ENCODE data around the gene MOSPD3. TPM values are rescaled to one million over a fixed set of nuclear protein-coding genes. Genes with fewer than 3 reads are reported as not detected.
A peak's percentile ranks its signal among the peaks of the same experiment; 100 is the strongest.
"Not testable (repeated sequence)": the region's sequence is repeated elsewhere in the genome, so short reads cannot be mapped to it uniquely, and the experiment has no call there.

Gene MOSPD3, protein sequence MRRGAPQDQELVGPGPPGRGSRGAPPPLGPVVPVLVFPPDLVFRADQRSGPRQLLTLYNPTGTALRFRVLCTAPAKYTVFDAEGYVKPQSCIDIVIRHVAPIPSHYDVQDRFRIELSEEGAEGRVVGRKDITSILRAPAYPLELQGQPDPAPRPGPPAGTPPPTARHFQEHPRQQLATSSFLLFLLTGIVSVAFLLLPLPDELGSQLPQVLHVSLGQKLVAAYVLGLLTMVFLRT
- total RNA-seq (4.7 TPM), polyA plus RNA-seq (21.6 TPM)
- long read RNA-seq, donor 1, partial matches to known transcripts = 0 of 1 reads
- long read RNA-seq, donor 1, other reads (novel, unspliced or antisense) = 0 of 1 reads
- long read RNA-seq, donor 2 = 0 reads
- long read RNA-seq, donor 3, transcript MOSPD3-203 (5 exons, 1,191 nt) = major isoform, 9 of 14 reads
- long read RNA-seq, donor 3, partial matches to known transcripts = 0 of 14 reads
- long read RNA-seq, donor 3, other reads (novel, unspliced or antisense) = 0 of 14 reads
- long read RNA-seq, donor 4, partial matches to known transcripts = 0 of 1 reads
- long read RNA-seq, donor 4, other reads (novel, unspliced or antisense) = 0 of 1 reads
- long read RNA-seq, donor 5, transcript MOSPD3-203 (5 exons, 1,191 nt) = major isoform, 7 of 13 reads
- long read RNA-seq, donor 5, partial matches to known transcripts = 0 of 13 reads
- long read RNA-seq, donor 5, other reads (novel, unspliced or antisense) = 0 of 13 reads
- long read RNA-seq, donor 6, partial matches to known transcripts = 0 of 8 reads
- long read RNA-seq, donor 6, other reads (novel, unspliced or antisense) = 0 of 8 reads
- long read RNA-seq, donor 7, partial matches to known transcripts = 0 of 8 reads
- long read RNA-seq, donor 7, other reads (novel, unspliced or antisense) = 0 of 8 reads
- long read RNA-seq, donor 8, partial matches to known transcripts = 0 of 6 reads
- long read RNA-seq, donor 8, other reads (novel, unspliced or antisense) = 0 of 6 reads
- long read RNA-seq, donor 9, partial matches to known transcripts = 0 of 4 reads
- long read RNA-seq, donor 9, other reads (novel, unspliced or antisense) = 0 of 4 reads
- long read RNA-seq, donor 10, transcript MOSPD3-203 (5 exons, 1,191 nt) = major isoform, 5 of 5 reads
- long read RNA-seq, donor 10, partial matches to known transcripts = 0 of 5 reads
- long read RNA-seq, donor 10, other reads (novel, unspliced or antisense) = 0 of 5 reads

DNA sequence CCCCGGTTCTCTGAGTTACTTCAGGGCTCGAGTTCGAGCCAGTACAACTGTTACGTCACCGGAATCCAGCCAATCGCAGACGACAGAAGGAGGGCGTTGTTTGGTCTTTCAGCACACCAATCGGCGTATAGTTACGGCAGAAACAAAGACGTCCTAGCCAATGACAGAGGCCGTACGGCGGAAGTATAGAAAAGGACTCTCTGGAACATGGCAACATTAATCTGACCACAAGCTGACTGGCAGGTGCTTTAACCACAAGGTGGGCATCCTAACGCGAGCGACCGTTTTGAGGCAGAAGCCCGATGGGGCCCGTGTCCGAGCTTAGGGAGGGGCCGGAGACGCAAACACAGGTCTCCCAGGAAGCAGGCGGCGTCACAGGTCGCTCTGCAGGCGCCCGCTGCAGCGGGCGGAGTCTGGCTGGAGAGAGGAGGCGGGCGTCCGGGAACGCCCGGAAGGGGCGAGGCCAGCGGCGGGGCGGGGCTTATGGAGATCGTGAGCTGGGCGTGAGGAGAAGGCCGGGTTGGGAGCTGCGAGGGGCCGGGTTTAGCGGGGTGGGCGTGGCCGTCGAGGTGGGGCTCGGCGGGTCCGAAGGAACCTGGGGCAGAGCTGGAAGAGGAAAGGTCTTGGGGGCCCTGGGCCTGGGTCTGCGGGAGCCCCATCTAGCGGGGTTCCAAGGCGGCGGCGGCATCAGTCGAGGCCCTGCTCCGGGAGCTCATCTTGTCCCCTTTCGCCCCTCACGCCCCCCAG lies at the start of gene MOSPD3:
MOSPD3 (plus strand) TSS at position 558 of the 747 bp plus-strand sequence. CDS start 252 bp downstream, outside the sequence.
- peak; percentile 96 to 100 (median 99) for DNase-seq (ENCODE audit: low read depth in 6 of 9, low spot score in 9 of 9)
- Histone ChIP-seq H3K4me3 (ENCODE audit: low read length in 2 of 2) (peak within 1 kb of the TSS; percentile 58 to 92), H3K9me3 (ENCODE audit: control insufficient read depth in 2 of 2, insufficient read depth in 1 of 2, low read length in 1 of 2) (no peaks in the 10 kb centered on the region), H3K4me1 (ENCODE audit: control insufficient read depth in 2 of 2, insufficient read depth in 2 of 2, low read length in 2 of 2) (peaks cover 13 to 31% of the 10 kb centered on the region in 2 donors), H3K27ac (ENCODE audit: low read depth in 1 of 2, low read length in 1 of 2) (peak within 1 kb of the TSS; percentile 94 to 99), H3K36me3 (ENCODE audit: control insufficient read depth in 2 of 2, insufficient read depth in 2 of 2, low read length in 1 of 2) (peaks cover 0 to 4% of the 10 kb centered on the region in 2 donors), H3K27me3 (ENCODE audit: control insufficient read depth in 2 of 2, insufficient read depth in 1 of 2, low read length in 1 of 2) (peaks cover 4 to 13% of the 10 kb centered on the region in 2 donors)
- WGBS = under 1% methylated on average over 61 of the region's 61 CpGs

DNA sequence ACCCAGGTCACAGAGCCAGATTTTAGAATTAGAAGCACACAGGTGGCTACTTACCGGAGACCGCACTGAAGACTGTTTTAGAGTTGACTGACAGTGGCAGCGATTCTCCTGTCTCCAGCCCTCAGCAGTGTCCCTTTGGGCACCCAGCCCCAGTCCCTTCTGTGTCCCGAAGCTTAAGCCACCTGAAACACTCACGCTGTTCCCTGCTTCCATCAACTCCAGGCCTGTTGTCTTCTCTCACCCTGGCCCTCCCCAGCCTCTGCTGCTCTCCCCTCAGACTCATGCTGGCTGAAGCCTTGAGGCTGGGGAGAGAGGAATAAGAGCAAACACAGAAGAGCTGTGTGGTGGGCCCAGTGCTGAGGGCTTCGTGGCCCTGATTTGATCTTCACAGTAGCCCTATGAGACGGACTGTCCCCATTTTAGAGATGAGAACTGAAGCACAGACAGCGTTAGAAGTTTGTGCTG lies 49.2 kb upstream of the MOSPD3 start:
- Histone ChIP-seq H3K4me3 (ENCODE audit: low read length in 2 of 2) (no peak overlapping the region), H3K27me3 (ENCODE audit: control insufficient read depth in 2 of 2, insufficient read depth in 1 of 2, low read length in 1 of 2) (no peaks in the 10 kb centered on the region), H3K9me3 (ENCODE audit: control insufficient read depth in 2 of 2, insufficient read depth in 1 of 2, low read length in 1 of 2) (no peaks in the 10 kb centered on the region), H3K36me3 (ENCODE audit: control insufficient read depth in 2 of 2, insufficient read depth in 2 of 2, low read length in 1 of 2) (peaks cover 7 to 15% of the 10 kb centered on the region in 2 donors), H3K4me1 (ENCODE audit: control insufficient read depth in 2 of 2, insufficient read depth in 2 of 2, low read length in 2 of 2) (peaks cover 0 to 23% of the 10 kb centered on the region in 2 donors), H3K27ac (ENCODE audit: low read depth in 1 of 2, low read length in 1 of 2) (no peak overlapping the region)
- WGBS = 99% methylated on average over 8 of the region's 8 CpGs
- DNase-seq (ENCODE audit: low read depth in 6 of 9, low spot score in 9 of 9) = no peak

DNA sequence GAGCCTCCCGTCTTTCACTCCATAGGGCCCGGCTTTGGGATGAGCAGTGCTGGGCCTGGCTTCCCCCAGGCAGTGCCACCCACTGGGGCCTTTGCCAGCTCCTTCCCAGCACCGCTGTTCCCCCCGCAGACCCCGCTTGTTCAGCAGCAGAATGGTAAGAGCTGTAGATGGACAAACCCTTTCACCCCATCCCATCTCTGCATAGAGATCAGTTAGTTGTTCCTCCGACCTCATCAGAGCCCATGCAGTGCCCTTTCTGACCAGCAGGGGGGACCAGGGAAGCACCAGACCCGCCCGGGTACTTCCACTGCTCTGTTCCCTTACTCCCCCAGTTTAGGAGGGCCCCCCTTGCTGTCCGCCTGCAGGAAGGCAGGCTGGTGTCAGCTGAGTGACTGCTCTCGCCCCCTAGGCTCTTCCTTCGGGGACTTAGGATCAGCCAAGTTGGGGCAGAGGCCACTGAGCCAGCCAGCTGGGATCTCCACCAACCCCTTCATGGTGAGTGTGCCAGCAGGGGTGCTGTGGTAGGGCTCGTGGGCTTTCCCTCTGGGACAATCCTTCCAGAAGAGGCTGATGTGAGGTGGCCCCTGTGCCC lies 48.4 kb upstream of the MOSPD3 start:
- no peak overlapping the region for H3K4me3 ChIP-seq (ENCODE audit: low read length in 2 of 2)
- H3K9me3 ChIP-seq (ENCODE audit: control insufficient read depth in 2 of 2, insufficient read depth in 1 of 2, low read length in 1 of 2) = peaks cover 0 to 5% of the 10 kb centered on the region in 2 donors
- no peak overlapping the region for H3K27ac ChIP-seq (ENCODE audit: low read depth in 1 of 2, low read length in 1 of 2)
- peaks cover 0 to 1% of the 10 kb centered on the region in 2 donors for H3K27me3 ChIP-seq (ENCODE audit: control insufficient read depth in 2 of 2, insufficient read depth in 1 of 2, low read length in 1 of 2)
- peaks cover 7 to 15% of the 10 kb centered on the region in 2 donors for H3K36me3 ChIP-seq (ENCODE audit: control insufficient read depth in 2 of 2, insufficient read depth in 2 of 2, low read length in 1 of 2)
- 37% methylated on average over 12 of the region's 12 CpGs for WGBS
- peak in 5 of 9 donors; percentile 67 to 86 (median 75) for DNase-seq (ENCODE audit: low read depth in 6 of 9, low spot score in 9 of 9)
- H3K4me1 ChIP-seq (ENCODE audit: control insufficient read depth in 2 of 2, insufficient read depth in 2 of 2, low read length in 2 of 2) = peaks cover 0 to 30% of the 10 kb centered on the region in 2 donors

DNA sequence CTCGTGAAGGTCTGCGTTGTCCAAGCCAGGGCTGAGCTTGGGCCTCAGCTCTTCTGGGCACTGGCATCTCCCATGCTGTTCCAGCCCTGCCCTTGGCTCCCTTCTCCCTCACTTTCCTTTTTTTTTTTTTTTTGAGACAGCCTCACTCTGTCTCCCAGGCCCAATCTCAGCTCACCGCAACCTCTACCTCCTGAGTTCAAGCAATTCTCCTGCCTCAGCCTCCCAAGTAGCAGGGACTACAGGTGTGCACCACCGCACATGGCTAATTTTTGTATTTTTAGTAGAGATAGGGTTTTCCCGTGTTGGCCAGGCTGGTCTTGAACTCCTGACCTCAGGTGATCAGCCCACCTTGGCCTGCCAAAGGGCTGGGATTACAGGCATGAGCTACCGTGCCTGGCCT lies 47.9 kb upstream of the MOSPD3 start:
- not testable (repeated sequence) for H3K9me3 ChIP-seq (ENCODE audit: control insufficient read depth in 2 of 2, insufficient read depth in 1 of 2, low read length in 1 of 2); H3K27ac ChIP-seq (ENCODE audit: low read depth in 1 of 2, low read length in 1 of 2); H3K4me3 ChIP-seq (ENCODE audit: low read length in 2 of 2); DNase-seq (ENCODE audit: low read depth in 6 of 9, low spot score in 9 of 9); H3K27me3 ChIP-seq (ENCODE audit: control insufficient read depth in 2 of 2, insufficient read depth in 1 of 2, low read length in 1 of 2)
- Histone ChIP-seq H3K4me1 (ENCODE audit: control insufficient read depth in 2 of 2, insufficient read depth in 2 of 2, low read length in 2 of 2) (peaks cover under 1 to 30% of the 10 kb centered on the region in 2 donors), H3K36me3 (ENCODE audit: control insufficient read depth in 2 of 2, insufficient read depth in 2 of 2, low read length in 1 of 2) (peaks cover 7 to 15% of the 10 kb centered on the region in 2 donors)
- 89% methylated on average over 6 of the region's 6 CpGs for WGBS

DNA sequence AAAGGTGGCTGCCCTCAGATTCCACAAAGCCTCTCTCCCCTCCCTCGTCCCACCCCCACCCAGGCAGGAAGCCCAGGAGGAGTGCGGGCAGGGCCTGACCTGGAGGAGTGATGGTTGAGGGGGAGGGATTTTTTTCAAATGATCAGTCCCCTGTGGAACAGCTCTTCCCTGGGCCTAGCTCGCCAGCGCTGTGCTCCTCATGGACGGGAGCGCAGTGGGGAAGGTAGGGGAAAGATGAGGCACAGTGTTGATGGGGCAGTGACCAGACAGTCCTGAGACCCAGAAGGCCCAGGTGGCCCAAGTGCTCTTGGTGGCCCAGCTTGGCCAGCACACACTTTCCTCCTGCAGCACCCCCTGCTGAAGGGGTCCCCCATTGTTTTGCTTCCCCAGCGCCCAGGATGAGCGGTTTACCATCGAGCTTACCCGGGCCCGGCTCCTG lies 47.2 kb upstream of the MOSPD3 start:
- peaks cover 7 to 15% of the 10 kb centered on the region in 2 donors for H3K36me3 ChIP-seq (ENCODE audit: control insufficient read depth in 2 of 2, insufficient read depth in 2 of 2, low read length in 1 of 2)

DNA sequence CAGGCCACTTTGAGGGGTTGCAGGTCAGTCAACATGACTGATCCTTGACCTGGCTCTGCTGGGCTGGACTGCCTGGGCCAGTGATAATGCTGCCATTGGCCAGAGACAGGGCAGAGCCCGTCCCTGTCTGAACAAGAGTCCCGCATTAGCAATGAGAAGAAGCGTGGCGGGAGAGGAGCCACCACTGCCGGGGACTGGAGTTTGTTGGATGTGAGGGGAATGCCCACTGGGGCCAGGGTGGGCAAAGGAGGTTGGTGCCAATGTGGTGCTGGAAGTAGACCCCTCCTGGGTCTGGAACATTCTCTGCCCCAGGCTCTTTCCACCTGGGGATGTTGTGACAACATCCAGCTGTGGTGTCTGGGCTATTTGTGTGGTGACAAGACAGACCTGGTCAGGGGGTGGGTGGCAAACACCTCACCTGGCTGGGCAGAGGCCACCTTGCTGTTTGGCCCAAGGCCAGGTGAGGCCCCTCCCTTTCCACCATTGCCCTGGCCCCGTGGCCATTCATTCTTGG lies 46.3 kb upstream of the MOSPD3 start:
- H3K4me1 ChIP-seq (ENCODE audit: control insufficient read depth in 2 of 2, insufficient read depth in 2 of 2, low read length in 2 of 2) = peaks cover 10 to 40% of the 10 kb centered on the region in 2 donors
- no peak overlapping the region for H3K4me3 ChIP-seq (ENCODE audit: low read length in 2 of 2)
- H3K27me3 ChIP-seq (ENCODE audit: control insufficient read depth in 2 of 2, insufficient read depth in 1 of 2, low read length in 1 of 2) = peaks cover 0 to 19% of the 10 kb centered on the region in 2 donors
- H3K9me3 ChIP-seq (ENCODE audit: control insufficient read depth in 2 of 2, insufficient read depth in 1 of 2, low read length in 1 of 2) = peaks cover 0 to 10% of the 10 kb centered on the region in 2 donors
- 97% methylated on average over 6 of the region's 6 CpGs for WGBS
- H3K36me3 ChIP-seq (ENCODE audit: control insufficient read depth in 2 of 2, insufficient read depth in 2 of 2, low read length in 1 of 2) = peaks cover 7 to 15% of the 10 kb centered on the region in 2 donors
- DNase-seq (ENCODE audit: low read depth in 6 of 9, low spot score in 9 of 9) = no peak
- H3K27ac ChIP-seq (ENCODE audit: low read depth in 1 of 2, low read length in 1 of 2) = no peak overlapping the region

More for the DNA sequence above, 47.2 kb upstream of the MOSPD3 start:
- H3K4me1 ChIP-seq (ENCODE audit: control insufficient read depth in 2 of 2, insufficient read depth in 2 of 2, low read length in 2 of 2) = peaks cover 6 to 31% of the 10 kb centered on the region in 2 donors
- peaks cover 0 to 10% of the 10 kb centered on the region in 2 donors for H3K9me3 ChIP-seq (ENCODE audit: control insufficient read depth in 2 of 2, insufficient read depth in 1 of 2, low read length in 1 of 2)
- 97% methylated on average over 11 of the region's 11 CpGs for WGBS
- H3K27me3 ChIP-seq (ENCODE audit: control insufficient read depth in 2 of 2, insufficient read depth in 1 of 2, low read length in 1 of 2) = peaks cover 0 to 14% of the 10 kb centered on the region in 2 donors
- H3K27ac ChIP-seq (ENCODE audit: low read depth in 1 of 2, low read length in 1 of 2) = no peak overlapping the region
- H3K4me3 ChIP-seq (ENCODE audit: low read length in 2 of 2) = no peak overlapping the region
- DNase-seq (ENCODE audit: low read depth in 6 of 9, low spot score in 9 of 9) = no peak

DNA sequence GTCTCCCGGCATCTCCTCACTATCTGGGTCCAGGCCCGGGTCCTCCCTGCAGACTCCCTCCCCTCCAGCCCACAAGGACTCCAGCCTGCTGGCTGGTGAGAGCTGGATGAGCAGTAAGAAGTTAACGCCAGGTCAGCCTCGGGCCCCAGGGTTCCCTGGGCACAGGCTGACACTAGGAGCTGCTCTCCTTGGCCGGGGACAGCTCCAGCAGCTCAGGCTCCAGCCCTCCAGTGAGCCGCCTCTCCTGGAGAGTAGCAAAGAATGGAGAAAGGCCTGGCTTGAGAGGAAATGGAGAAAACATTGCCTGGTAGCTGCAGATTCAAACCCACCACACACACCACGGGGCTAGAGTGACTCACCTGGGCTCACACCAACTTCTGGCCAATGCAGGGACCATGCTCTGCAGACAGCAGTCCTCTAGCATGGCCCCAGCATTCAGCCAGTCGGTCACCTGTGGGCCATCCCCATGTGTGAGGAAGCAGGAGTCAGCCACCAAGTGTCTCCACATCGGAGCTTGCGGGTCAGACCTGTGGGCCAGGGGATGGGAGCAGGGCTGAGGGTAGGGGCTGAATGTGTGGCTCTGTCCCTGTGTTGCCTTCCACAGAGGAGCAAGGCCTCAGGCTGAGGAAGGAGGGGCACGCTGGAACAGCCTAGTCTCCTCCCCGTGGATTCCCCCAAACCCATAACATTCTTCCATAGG lies 45.2 kb upstream of the MOSPD3 start:
- WGBS = 91% methylated on average over 12 of the region's 12 CpGs
- peaks cover 0 to 10% of the 10 kb centered on the region in 2 donors for H3K9me3 ChIP-seq (ENCODE audit: control insufficient read depth in 2 of 2, insufficient read depth in 1 of 2, low read length in 1 of 2)
- no peak overlapping the region for H3K4me3 ChIP-seq (ENCODE audit: low read length in 2 of 2)
- peaks cover 0 to 21% of the 10 kb centered on the region in 2 donors for H3K27me3 ChIP-seq (ENCODE audit: control insufficient read depth in 2 of 2, insufficient read depth in 1 of 2, low read length in 1 of 2)
- H3K4me1 ChIP-seq (ENCODE audit: control insufficient read depth in 2 of 2, insufficient read depth in 2 of 2, low read length in 2 of 2) = peaks cover 10 to 51% of the 10 kb centered on the region in 2 donors
- peaks cover 10 to 11% of the 10 kb centered on the region in 2 donors for H3K36me3 ChIP-seq (ENCODE audit: control insufficient read depth in 2 of 2, insufficient read depth in 2 of 2, low read length in 1 of 2)
- H3K27ac ChIP-seq (ENCODE audit: low read depth in 1 of 2, low read length in 1 of 2) = no peak overlapping the region
- DNase-seq (ENCODE audit: low read depth in 6 of 9, low spot score in 9 of 9) = no peak

Measured in thymus (tissue), 14 donors.